Astrocyte (in vitro differentiated cells and primary cell): Measurements from ENCODE around the gene TMEM45B.

ENCODE experiments used
- EZH2 ChIP-seq: IDR thresholded peaks from 2 replicates; pipeline ENCODE4 v1.6.1; 2012; ENCODE audit warnings: mild to moderate bottlenecking, low read length, inconsistent platforms; ENCODE audit not compliant: insufficient read depth
- TF ChIP-seq, protein P1 (sequence below): IDR thresholded peaks from 2 replicates; pipeline ENCODE4 v1.5.1; 2011; ENCODE audit warnings: low read depth, mild to moderate bottlenecking, inconsistent platforms, low read length, moderate library complexity; ENCODE audit not compliant: insufficient read depth

GRCh38 chr11:129768356-129768755 is 47.3 kb upstream of the TMEM45B start:
- TF ChIP-seq EZH2: no peak
- TF ChIP-seq, protein P1, sequence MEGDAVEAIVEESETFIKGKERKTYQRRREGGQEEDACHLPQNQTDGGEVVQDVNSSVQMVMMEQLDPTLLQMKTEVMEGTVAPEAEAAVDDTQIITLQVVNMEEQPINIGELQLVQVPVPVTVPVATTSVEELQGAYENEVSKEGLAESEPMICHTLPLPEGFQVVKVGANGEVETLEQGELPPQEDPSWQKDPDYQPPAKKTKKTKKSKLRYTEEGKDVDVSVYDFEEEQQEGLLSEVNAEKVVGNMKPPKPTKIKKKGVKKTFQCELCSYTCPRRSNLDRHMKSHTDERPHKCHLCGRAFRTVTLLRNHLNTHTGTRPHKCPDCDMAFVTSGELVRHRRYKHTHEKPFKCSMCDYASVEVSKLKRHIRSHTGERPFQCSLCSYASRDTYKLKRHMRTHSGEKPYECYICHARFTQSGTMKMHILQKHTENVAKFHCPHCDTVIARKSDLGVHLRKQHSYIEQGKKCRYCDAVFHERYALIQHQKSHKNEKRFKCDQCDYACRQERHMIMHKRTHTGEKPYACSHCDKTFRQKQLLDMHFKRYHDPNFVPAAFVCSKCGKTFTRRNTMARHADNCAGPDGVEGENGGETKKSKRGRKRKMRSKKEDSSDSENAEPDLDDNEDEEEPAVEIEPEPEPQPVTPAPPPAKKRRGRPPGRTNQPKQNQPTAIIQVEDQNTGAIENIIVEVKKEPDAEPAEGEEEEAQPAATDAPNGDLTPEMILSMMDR: no peak
